Mesothelial cell of epicardium (in vitro differentiated cells): Measurements from ENCODE around the gene PHTF1. TPM values are rescaled to one million over a fixed set of nuclear protein-coding genes. Genes with fewer than 3 reads are reported as not detected.

ENCODE experiments used
- DNase-seq, 2 experiments: peaks; one replicate each; pipeline ENCODE4 v3.0.0; 2021; ENCODE audit warnings: low spot score in 2 of 2; ENCODE audit not compliant: unreplicated experiment in 2 of 2
- H3K27ac Mint-ChIP-seq: 2 replicates; pipeline ENCODE4 v1.8.0; 2021; ENCODE audit warnings: mixed read lengths
- H3K27me3 Mint-ChIP-seq: 2 replicates; pipeline ENCODE4 v1.8.0; 2021; ENCODE audit warnings: low read depth, mixed read lengths
- H3K36me3 Mint-ChIP-seq: 2 replicates; pipeline ENCODE4 v1.8.0; 2021; ENCODE audit warnings: mixed read lengths
- H3K4me1 Mint-ChIP-seq: 2 replicates; pipeline ENCODE4 v1.8.0; 2021; ENCODE audit warnings: mixed read lengths
- H3K4me3 Mint-ChIP-seq: 2 replicates; pipeline ENCODE4 v1.8.0; 2021; ENCODE audit warnings: mild to moderate bottlenecking, moderate library complexity, mixed read lengths
- H3K9me3 Mint-ChIP-seq: 2 replicates; pipeline ENCODE4 v1.8.0; 2021; ENCODE audit warnings: mixed read lengths
- CTCF ChIP-seq: fragments of 200-600 bp; sonication (generic); IDR thresholded peaks from one replicate; pipeline ENCODE4 v1.5.0; 2021; ENCODE audit warnings: antibody characterized with exemption; ENCODE audit not compliant: unreplicated experiment
- total RNA-seq: library from RNA; stranded (reverse); gene quantifications from 3 replicates; pipeline ENCODE4 v1.2.1, GENCODE V29; 2021

Gene PHTF1
- total RNA-seq, 1 donor from 2014 or later, result 26.7 TPM

GRCh38 chr1:113770031-113770430, 10.7 kb upstream of the PHTF1 start:
- no peak for TF ChIP-seq CTCF
- Mint-ChIP-seq H3K27ac (no peak overlapping the region), H3K4me3 (no peak overlapping the region), H3K27me3 (no peaks in the 10 kb centered on the region), H3K36me3 (peaks cover 21% of the 10 kb centered on the region), H3K4me1 (no peaks in the 10 kb centered on the region), H3K9me3 (no peaks in the 10 kb centered on the region)
- DNase-seq, result no peak

GRCh38 chr1:113769601-113769970, 10.3 kb upstream of the PHTF1 start:
- H3K27ac Mint-ChIP-seq, result no peak overlapping the region
- H3K27me3 Mint-ChIP-seq, result no peaks in the 10 kb centered on the region
- no peaks in the 10 kb centered on the region for H3K9me3 Mint-ChIP-seq
- H3K4me1 Mint-ChIP-seq, result no peaks in the 10 kb centered on the region
- TF ChIP-seq CTCF, result no peak
- H3K36me3 Mint-ChIP-seq, result peaks cover 21% of the 10 kb centered on the region
- no peak for DNase-seq
- no peak overlapping the region for H3K4me3 Mint-ChIP-seq

GRCh38 chr1:113768916-113769600, 9.8 kb upstream of the PHTF1 start:
- DNase-seq, result no peak
- Mint-ChIP-seq H3K9me3 (no peaks in the 10 kb centered on the region), H3K4me1 (no peaks in the 10 kb centered on the region), H3K4me3 (no peak overlapping the region), H3K27ac (no peak overlapping the region), H3K27me3 (no peaks in the 10 kb centered on the region), H3K36me3 (peaks cover 21% of the 10 kb centered on the region)
- no peak for TF ChIP-seq CTCF

GRCh38 chr1:113765306-113766230, 6.3 kb upstream of the PHTF1 start:
- Mint-ChIP-seq H3K36me3 (peaks cover 15% of the 10 kb centered on the region), H3K9me3 (no peaks in the 10 kb centered on the region), H3K27me3 (no peaks in the 10 kb centered on the region), H3K4me3 (no peak overlapping the region), H3K27ac (no peak overlapping the region), H3K4me1 (no peaks in the 10 kb centered on the region)
- TF ChIP-seq CTCF, result no peak
- no peak for DNase-seq

GRCh38 chr1:113763661-113764060, 4.4 kb upstream of the PHTF1 start:
- H3K36me3 Mint-ChIP-seq, result peaks cover 15% of the 10 kb centered on the region
- H3K27me3 Mint-ChIP-seq, result no peaks in the 10 kb centered on the region
- peaks cover 2% of the 10 kb centered on the region for H3K4me1 Mint-ChIP-seq
- H3K4me3 Mint-ChIP-seq, result no peak overlapping the region
- no peak overlapping the region for H3K27ac Mint-ChIP-seq
- TF ChIP-seq CTCF, result no peak
- no peaks in the 10 kb centered on the region for H3K9me3 Mint-ChIP-seq
- DNase-seq, result no peak
